SK-N-SH (cell line): ENCODE results near the gene JAZF1. TPM values are rescaled to one million over a fixed set of nuclear protein-coding genes. Genes with fewer than 3 reads are reported as not detected.
A peak's percentile ranks its signal among the peaks of the same experiment; 100 is the strongest.

Experiments
- CTCF ChIA-PET: fragments of 300-600, 350-600 bp; formaldehyde crosslinking; extraction: SDS; loops from one replicate; lab custom pipeline; 2021; lab: Yijun Ruan, JAX
- POLR2A ChIA-PET: fragments of 350-600 bp; sonication (Branson Sonifier 250); formaldehyde crosslinking; extraction: SDS; loops from one replicate; lab custom pipeline; 2020; ENCODE audit warnings: antibody characterized with exemption, inconsistent platforms; lab: Yijun Ruan, JAX
- DNase-seq: peaks from one replicate; pipeline ENCODE4 v3.0.0; 2012
- H2AFZ ChIP-seq: fragments of 200-600 bp; sonication (generic); 2 replicates; pipeline ENCODE4 v1.8.1; 2016; ENCODE audit warnings: antibody characterized with exemption, mild to moderate bottlenecking, low read depth
- H3F3A ChIP-seq: fragments of 200-600 bp; sonication (generic); replicated peaks from 2 replicates; pipeline ENCODE3; 2016; ENCODE audit warnings: antibody characterized with exemption, mild to moderate bottlenecking; ENCODE audit not compliant: insufficient read depth
- H3K27ac ChIP-seq, 2 experiments: fragments of 200-500 bp in 1 of 2; fragments of 200-600 bp in 1 of 2; sonication (Bioruptor generic) in 1 of 2; sonication (generic), shearing (Covaris generic) in 1 of 2; 2 replicates each; pipeline versions ENCODE4 v1.5.1 to v1.6.1; 2014 to 2016; ENCODE audit warnings: low read depth in 2 of 2, inconsistent platforms in 1 of 2, low read length in 1 of 2, mild to moderate bottlenecking in 1 of 2, mixed read lengths in 1 of 2
- H3K27me3 ChIP-seq: fragments of 200-600 bp; sonication (generic), shearing (Covaris generic); 2 replicates; pipeline ENCODE4 v1.6.1; 2016; ENCODE audit warnings: mixed run types; ENCODE audit not compliant: insufficient read depth
- H3K36me3 ChIP-seq, 2 experiments: fragments of 200-500 bp in 1 of 2; fragments of 200-600 bp in 1 of 2; sonication (Bioruptor generic) in 1 of 2; sonication (generic) in 1 of 2; replicated peaks in 1 of 2; 2 replicates each; pipeline versions ENCODE3 to v1.5.1; 2014 to 2016; ENCODE audit warnings: low read length in 1 of 2, mild to moderate bottlenecking in 1 of 2; ENCODE audit not compliant: insufficient read depth in 2 of 2, control insufficient read depth in 1 of 2
- H3K4me1 ChIP-seq, 2 experiments: fragments of 200-500 bp in 1 of 2; fragments of 200-600 bp in 1 of 2; sonication (Bioruptor generic) in 1 of 2; sonication (generic), shearing (Covaris generic) in 1 of 2; 2 replicates each; pipeline versions ENCODE4 v1.5.1 to v1.6.1; 2014 to 2016; ENCODE audit warnings: low read depth in 1 of 2, low read length in 1 of 2, mixed run types in 1 of 2; ENCODE audit not compliant: insufficient read depth in 2 of 2, control insufficient read depth in 1 of 2
- H3K4me2 ChIP-seq: fragments of 200-600 bp; sonication (generic), shearing (Covaris generic); 2 replicates; pipeline ENCODE4 v1.6.1; 2017; ENCODE audit warnings: mixed run types
- H3K4me3 ChIP-seq, 2 experiments: fragments of 200-500 bp in 1 of 2; fragments of 200-600 bp in 1 of 2; sonication (Bioruptor generic) in 1 of 2; sonication (generic), shearing (Covaris generic) in 1 of 2; 2 replicates each; pipeline versions ENCODE4 v1.5.1 to v1.8.1; 2014 to 2016; ENCODE audit warnings: low read depth in 2 of 2, inconsistent platforms in 1 of 2, low read length in 1 of 2, mild to moderate bottlenecking in 1 of 2, mixed read lengths in 1 of 2, moderate library complexity in 1 of 2
- H3K79me2 ChIP-seq: fragments of 200-600 bp; sonication (generic); 2 replicates; pipeline ENCODE4 v1.8.1; 2017; ENCODE audit warnings: mild to moderate bottlenecking; ENCODE audit not compliant: insufficient read depth
- H3K9ac ChIP-seq: fragments of 200-600 bp; sonication (generic); 2 replicates; pipeline ENCODE4 v1.6.1; 2017; ENCODE audit warnings: mixed run types
- H3K9me2 ChIP-seq: fragments of 200-600 bp; sonication (generic); 2 replicates; pipeline ENCODE4 v1.6.1; 2017; ENCODE audit warnings: mixed run types
- H3K9me3 ChIP-seq: fragments of 200-600 bp; sonication (generic); 2 replicates; pipeline ENCODE4 v1.6.1; 2017; ENCODE audit warnings: mixed run types, mild to moderate bottlenecking, moderate library complexity
- H4K20me1 ChIP-seq: fragments of 200-600 bp; sonication (generic); 2 replicates; pipeline ENCODE4 v1.6.1; 2017; ENCODE audit warnings: mild to moderate bottlenecking, mixed run types; ENCODE audit not compliant: insufficient read depth
- CHD2 ChIP-seq: fragments of 150-350 bp; IDR thresholded peaks from 2 replicates; pipeline ENCODE4 v1.6.1; 2018; ENCODE audit warnings: low read length; ENCODE audit not compliant: partially characterized antibody
- CTCF ChIP-seq: fragments of 200-600 bp; sonication (generic); IDR thresholded peaks from 2 replicates; pipeline ENCODE4 v1.6.1; 2017; ENCODE audit warnings: antibody characterized with exemption, mild to moderate bottlenecking, moderate library complexity
- EP300 ChIP-seq, 2 experiments: IDR thresholded peaks; 2 replicates each; pipeline versions ENCODE4 v1.4.0 to v1.6.1; 2012; ENCODE audit warnings: borderline replicate concordance in 1 of 2, low read depth in 1 of 2, low read length in 1 of 2
- FOSL2 ChIP-seq: IDR thresholded peaks from 2 replicates; pipeline ENCODE4 v1.4.0; 2012; ENCODE audit warnings: low read depth, mild to moderate bottlenecking, moderate library complexity, borderline replicate concordance
- FOXJ3 ChIP-seq: sonication (generic); formaldehyde crosslinking; IDR thresholded peaks from 2 replicates; pipeline ENCODE4 v1.5.1; 2020; ENCODE audit warnings: mild to moderate bottlenecking, missing genetic modification reagents
- FOXM1 ChIP-seq: IDR thresholded peaks from 2 replicates; pipeline ENCODE4 v1.4.0; 2012; ENCODE audit warnings: low read depth, mild to moderate bottlenecking
- GABPA ChIP-seq: IDR thresholded peaks from 2 replicates; pipeline ENCODE4 v1.4.0; 2012; ENCODE audit warnings: low read depth, mild to moderate bottlenecking
- GATA2 ChIP-seq: sonication (generic); formaldehyde crosslinking; IDR thresholded peaks from 2 replicates; pipeline ENCODE4 v1.5.0; 2020; ENCODE audit warnings: mild to moderate bottlenecking, missing genetic modification reagents
- JUND ChIP-seq: IDR thresholded peaks from 2 replicates; pipeline ENCODE4 v1.4.0; 2012
- MAX ChIP-seq: IDR thresholded peaks from 2 replicates; pipeline ENCODE4 v1.4.0; 2012; ENCODE audit warnings: low read depth
- MEF2A ChIP-seq: IDR thresholded peaks from 2 replicates; pipeline ENCODE4 v1.4.0; 2012; ENCODE audit warnings: low read depth, borderline replicate concordance
- NFIC ChIP-seq: IDR thresholded peaks from 2 replicates; pipeline ENCODE4 v1.4.0; 2012; ENCODE audit warnings: borderline replicate concordance
- PBX3 ChIP-seq: IDR thresholded peaks from 2 replicates; pipeline ENCODE4; 2012
- POLR2AphosphoS5 ChIP-seq: IDR thresholded peaks from 2 replicates; pipeline ENCODE4 v1.6.1; 2012; ENCODE audit warnings: low read depth, low read length
- RXRA ChIP-seq: IDR thresholded peaks from 2 replicates; pipeline ENCODE4 v1.4.0; 2012; ENCODE audit warnings: low read depth, mild to moderate bottlenecking, borderline replicate concordance
- TAF1 ChIP-seq: IDR thresholded peaks from 2 replicates; pipeline ENCODE4 v1.6.1; 2012; ENCODE audit warnings: low read depth, mild to moderate bottlenecking, low read length, moderate library complexity, borderline replicate concordance
- TCF12 ChIP-seq: IDR thresholded peaks from 2 replicates; pipeline ENCODE4 v1.4.0; 2012
- TEAD4 ChIP-seq: IDR thresholded peaks from 2 replicates; pipeline ENCODE4 v1.4.0; 2012; ENCODE audit warnings: mild to moderate bottlenecking, borderline replicate concordance; ENCODE audit not compliant: insufficient read depth
- USF2 ChIP-seq: fragments of 150-350 bp; IDR thresholded peaks from 2 replicates; pipeline ENCODE4 v1.6.1; 2017; ENCODE audit warnings: antibody characterized with exemption, low read length, low read depth, borderline replicate concordance
- YY1 ChIP-seq: IDR thresholded peaks from 2 replicates; pipeline ENCODE4 v1.4.0; 2012; ENCODE audit warnings: low read depth, mild to moderate bottlenecking
- WGBS: methylation state at CpG from one replicate; pipeline ENCODE4 v1.1.6; 2017; ENCODE audit warnings: low lambda C conversion rate; 5-methylcytosine and 5-hydroxymethylcytosine counted together
- polyA plus RNA-seq, 3 experiments: library from polyadenylated mRNA; depleted of rRNA; stranded (reverse); fragments of >200 nt; gene quantifications; 2 replicates each; pipeline ENCODE4 v1.2.3, GENCODE V29; 2012

JAZF1 gene
- polyA plus RNA-seq, 1 of the 3 experiments (the other 2 are of a cell fraction), result 1.7 TPM

- Histone ChIP-seq H3K4me1 (peaks cover 3 to 34% of the 10 kb centered on the region in 2 experiments; a peak in 3 of 4 replicates), H2AFZ (no peak overlapping the region), H3K27me3 (no peaks in the 10 kb centered on the region), H3F3A (peaks cover 39% of the 10 kb centered on the region), H3K9ac (no peak overlapping the region), H3K79me2 (peaks cover 8% of the 10 kb centered on the region; the same call in 1 of the 2 replicates), H3K9me3 (no peaks in the 10 kb centered on the region), H3K9me2 (no peaks in the 10 kb centered on the region), H3K4me2 (no peak overlapping the region), H3K27ac (no peak overlapping the region), H3K4me3 (no peak overlapping the region), H3K36me3 (no peaks in the 10 kb centered on the region), H4K20me1 (no peaks in the 10 kb centered on the region)
- no peak for DNase-seq
- POLR2A ChIA-PET, result no interaction called here
- CTCF ChIA-PET, result interaction anchor here (1.0 to 1.7 kb wide), 4 partner anchors 9 to 34 kb away, joined by 3 to 5 read pairs (median 4); no protein-coding TSS in a partner anchor
- WGBS, result 100% methylated on average over 1 of the region's 1 CpG
- TF ChIP-seq POLR2AphosphoS5, result no peak
- TF ChIP-seq, all 33 proteins: peak for 0
Observed at GRCh38 chr7:28042721-28043120, 137.9 kb downstream of the JAZF1 start.

- POLR2A ChIA-PET, result no interaction called here
- peak overlapping the region; percentile 46 for H3K4me2 ChIP-seq
- TF ChIP-seq USF2 (0 out of 2 replicates have a peak, but pooled peaks have one; percentile 9), YY1 (0 out of 2 replicates have a peak, but pooled peaks have one; percentile 16), CHD2 (no peak), GATA2 (no peak), GABPA (no peak), TAF1 (peak; percentile 28; the same call in 1 of the 2 replicates), TCF12 (peak; percentile 98), POLR2AphosphoS5 (peak; percentile 80), CTCF (0 out of 2 replicates have a peak, but pooled peaks have one; percentile 15), RXRA (peak; percentile 94), JUND (peak; percentile 98), EP300 (IDR thresholded peaks at IDR 0.05; ENCODE audit: borderline replicate concordance in 1 of 2, low read depth in 1 of 2, low read length in 1 of 2) (peak in 1 of 2 experiments; percentile 97; a peak in 3 of 4 replicates), FOXJ3 (CRISPR knock-in tag) (no peak), NFIC (peak; percentile 91), FOSL2 (peak; percentile 91), PBX3 (peak; percentile 97), MAX (peak; percentile 62; the same call in 1 of the 2 replicates), TEAD4 (peak; percentile 100), FOXM1 (peak; percentile 75; the same call in 1 of the 2 replicates), MEF2A (peak; percentile 85)
Observed at GRCh38 chr7:28041508-28042314, 138.9 kb downstream of the JAZF1 start.

More at GRCh38 chr7:28041508-28042314, 138.9 kb downstream of the JAZF1 start:
- no peaks in the 10 kb centered on the region for H3K9me3 ChIP-seq
- no peaks in the 10 kb centered on the region for H3K36me3 ChIP-seq
- peaks cover 7 to 39% of the 10 kb centered on the region in 2 experiments for H3K4me1 ChIP-seq
- H2AFZ ChIP-seq, result no peak overlapping the region
- peaks cover 46% of the 10 kb centered on the region for H3F3A ChIP-seq
- peaks cover 8% of the 10 kb centered on the region; the same call in 1 of the 2 replicates for H3K79me2 ChIP-seq
- no peaks in the 10 kb centered on the region for H3K9me2 ChIP-seq
- no peaks in the 10 kb centered on the region for H3K27me3 ChIP-seq
- H3K27ac ChIP-seq, result peak overlapping the region in 1 of 2 experiments; percentile 96; a peak in 3 of 4 replicates
- H3K4me3 ChIP-seq, result 0 out of 4 replicates have a peak overlapping the region, but pooled peaks of 1 of the 2 experiments have one; percentile 5
- no peaks in the 10 kb centered on the region for H4K20me1 ChIP-seq
- H3K9ac ChIP-seq, result peak overlapping the region; percentile 21; the same call in 1 of the 2 replicates
- DNase-seq, result no peak
- CTCF ChIA-PET, result interaction anchor here (0.8 to 1.5 kb wide), 3 partner anchors 20 to 35 kb away, joined by 3 to 9 read pairs (median 3); no protein-coding TSS in a partner anchor
- 34% methylated on average over 5 of the region's 5 CpGs for WGBS
